GM18861 (cell line): ENCODE results near the gene SART3.
"Not testable (repeated sequence)": the region's sequence is repeated elsewhere in the genome, so short reads cannot be mapped to it uniquely, and the experiment has no call there.

Experiments used
- ATAC-seq: cut with Tn5 transposase; IDR thresholded peaks from one replicate; pipeline ENCODE4 v1.9.1; 2021; ENCODE audit not compliant: unreplicated experiment

Gene SART3

GRCh38 chr12:108565976-108566375 is 5.0 kb upstream of the SART3 start:
- no peak for ATAC-seq

GRCh38 chr12:108565146-108565545 is 4.2 kb upstream of the SART3 start:
- no peak for ATAC-seq

- ATAC-seq = no peak
Measured at GRCh38 chr12:108564724-108565123, 3.8 kb upstream of the SART3 start.

- ATAC-seq = no peak
Measured at GRCh38 chr12:108563804-108564151, 2.8 kb upstream of the SART3 start.

- peak; percentile 35 for ATAC-seq
Measured at GRCh38 chr12:108563136-108563803, 2.3 kb upstream of the SART3 start.

- peak; percentile 46 for ATAC-seq
Measured at GRCh38 chr12:108562348-108563135, 1.6 kb upstream of the SART3 start, which contains the start of gene ISCU. TSS of gene ISCU (plus strand) at chr12:108562596. CDS start at chr12:108562623, 27 bp downstream.

- no peak for ATAC-seq
Measured at GRCh38 chr12:108561852-108562347, 927 bp upstream of the SART3 start.

GRCh38 chr12:108560321-108560721 is 652 bp downstream of the SART3 start:
- ATAC-seq = no peak

- no peak for ATAC-seq
Measured at GRCh38 chr12:108559748-108560147, 1.2 kb downstream of the SART3 start.

GRCh38 chr12:108559007-108559655 is 1.8 kb downstream of the SART3 start:
- ATAC-seq = no peak

- not testable (repeated sequence) for ATAC-seq
Measured at GRCh38 chr12:108555383-108555782, 5.6 kb downstream of the SART3 start.

- ATAC-seq = no peak
Measured at GRCh38 chr12:108553799-108554198, 7.2 kb downstream of the SART3 start.

- no peak for ATAC-seq
Measured at GRCh38 chr12:108551535-108551934, 9.4 kb downstream of the SART3 start.

- ATAC-seq = no peak
Measured at GRCh38 chr12:108548954-108549521, 11.9 kb downstream of the SART3 start.

GRCh38 chr12:108547686-108548085 is 13.3 kb downstream of the SART3 start:
- no peak for ATAC-seq

- ATAC-seq = no peak
Measured at GRCh38 chr12:108543652-108544051, 17.3 kb downstream of the SART3 start.

GRCh38 chr12:108542320-108542719 is 18.7 kb downstream of the SART3 start:
- no peak for ATAC-seq

- ATAC-seq = no peak
Measured at GRCh38 chr12:108538616-108539195, 22.3 kb downstream of the SART3 start.

GRCh38 chr12:108538146-108538545 is 22.8 kb downstream of the SART3 start:
- no peak for ATAC-seq

GRCh38 chr12:108531929-108532848 is 28.8 kb downstream of the SART3 start:
- no peak for ATAC-seq
